ENCODE measurements around the gene WWOX. TPM values are rescaled to one million over a fixed set of nuclear protein-coding genes. Genes with fewer than 3 reads are reported as not detected.

Gene WWOX
- total RNA-seq, 1 experiment from 2014 or later: 28.3 TPM

GRCh38 chr16:78962457-78962929, 863.0 kb downstream of the WWOX start:
- DNase-seq (no peak), ATAC-seq (no peak)
- Histone ChIP-seq H3K9me3 (ENCODE audit: low read length) (no peaks in the 10 kb centered on the region), H3K4me1 (ENCODE audit: insufficient read depth, low read length) (no peaks in the 10 kb centered on the region), H3K4me2 (ENCODE audit: low read length) (no peak overlapping the region), H3K4me3 (ENCODE audit: low read length) (no peak overlapping the region), H2AFZ (ENCODE audit: low read length) (no peak overlapping the region), H3K36me3 (ENCODE audit: low read depth, low read length) (no peaks in the 10 kb centered on the region), H3K79me2 (ENCODE audit: low read length) (no peaks in the 10 kb centered on the region), H3K27ac (ENCODE audit: low read length) (no peak overlapping the region), H3K9ac (ENCODE audit: low read length) (no peak overlapping the region), H3K9me2 (replicated peaks; ENCODE audit: low read length) (no peaks in the 10 kb centered on the region), H3F3A (ENCODE audit: low read length, unreplicated experiment) (no peaks in the 10 kb centered on the region), H3K27me3 (ENCODE audit: low read length) (no peaks in the 10 kb centered on the region), H4K20me1 (ENCODE audit: low read length) (no peaks in the 10 kb centered on the region)
- ChIA-PET POLR2A (ENCODE audit: unreplicated experiment) (no interaction called here), CTCF (no interaction called here)
- no TSS peak for BruUV-seq (replicated peaks)
- TF ChIP-seq CTCF (conservative IDR thresholded peaks at IDR 0.05; ENCODE audit: low read depth, low read length) (no peak), EZH2phosphoT487 (IDR thresholded peaks at IDR 0.05; ENCODE audit: borderline replicate concordance, low read length) (no peak), EZH2 (IDR thresholded peaks at IDR 0.05; ENCODE audit: low read length, unreplicated experiment) (no peak)
- intact Hi-C loops (cut with micrococcal nuclease): no loop called here

GRCh38 chr16:78967948-78968347, 868.5 kb downstream of the WWOX start:
- H3K79me2 ChIP-seq (ENCODE audit: low read length): no peaks in the 10 kb centered on the region
- no peaks in the 10 kb centered on the region for H3F3A ChIP-seq (ENCODE audit: low read length, unreplicated experiment)
- ATAC-seq (no peak), DNase-seq (no peak)
- no TSS peak for BruUV-seq (replicated peaks)
- no peak overlapping the region for H3K27ac ChIP-seq (ENCODE audit: low read length)
- H4K20me1 ChIP-seq (ENCODE audit: low read length): no peaks in the 10 kb centered on the region
- ChIA-PET POLR2A (ENCODE audit: unreplicated experiment) (no interaction called here), CTCF (no interaction called here)
- intact Hi-C loops (cut with micrococcal nuclease): no loop called here
- H3K4me3 ChIP-seq (ENCODE audit: low read length): no peak overlapping the region
- no peak overlapping the region for H2AFZ ChIP-seq (ENCODE audit: low read length)
- no peaks in the 10 kb centered on the region for H3K27me3 ChIP-seq (ENCODE audit: low read length)
- no peak overlapping the region for H3K9ac ChIP-seq (ENCODE audit: low read length)
- H3K9me3 ChIP-seq (ENCODE audit: low read length): no peaks in the 10 kb centered on the region
- no peak overlapping the region for H3K4me2 ChIP-seq (ENCODE audit: low read length)
- TF ChIP-seq EZH2 (IDR thresholded peaks at IDR 0.05; ENCODE audit: low read length, unreplicated experiment) (no peak), EZH2phosphoT487 (IDR thresholded peaks at IDR 0.05; ENCODE audit: borderline replicate concordance, low read length) (no peak), CTCF (conservative IDR thresholded peaks at IDR 0.05; ENCODE audit: low read depth, low read length) (no peak)
- H3K9me2 ChIP-seq (replicated peaks; ENCODE audit: low read length): no peaks in the 10 kb centered on the region
- no peaks in the 10 kb centered on the region for H3K4me1 ChIP-seq (ENCODE audit: insufficient read depth, low read length)
- no peaks in the 10 kb centered on the region for H3K36me3 ChIP-seq (ENCODE audit: low read depth, low read length)

DNA sequence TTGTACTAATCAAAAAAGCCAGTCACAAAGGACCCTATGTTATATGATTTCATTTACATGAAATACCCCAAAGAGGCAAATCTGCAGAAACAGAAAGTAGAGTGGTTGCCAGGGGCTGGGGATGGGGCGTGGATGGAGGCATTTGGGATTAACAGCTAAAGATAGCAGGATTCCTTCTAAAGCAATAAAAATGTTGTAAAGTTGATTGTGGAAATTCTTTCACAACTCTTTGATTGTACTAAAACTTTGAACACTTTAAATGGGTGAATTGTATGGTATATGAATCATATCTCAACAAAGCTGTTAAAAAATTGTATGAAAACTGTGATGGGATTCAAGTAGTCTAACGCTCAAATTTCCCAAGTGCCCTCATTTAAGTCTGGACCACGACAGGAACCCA, 870.3 kb downstream of the WWOX start:
- H3K9ac ChIP-seq (ENCODE audit: low read length): no peak overlapping the region
- TF ChIP-seq EZH2 (IDR thresholded peaks at IDR 0.05; ENCODE audit: low read length, unreplicated experiment) (no peak), CTCF (conservative IDR thresholded peaks at IDR 0.05; ENCODE audit: low read depth, low read length) (no peak), EZH2phosphoT487 (IDR thresholded peaks at IDR 0.05; ENCODE audit: borderline replicate concordance, low read length) (no peak)
- no peaks in the 10 kb centered on the region for H3K79me2 ChIP-seq (ENCODE audit: low read length)
- no peaks in the 10 kb centered on the region for H3F3A ChIP-seq (ENCODE audit: low read length, unreplicated experiment)
- H3K36me3 ChIP-seq (ENCODE audit: low read depth, low read length): no peaks in the 10 kb centered on the region
- POLR2A ChIA-PET (ENCODE audit: unreplicated experiment): no interaction called here
- H3K4me2 ChIP-seq (ENCODE audit: low read length): no peak overlapping the region
- no peaks in the 10 kb centered on the region for H3K27me3 ChIP-seq (ENCODE audit: low read length)
- no peak overlapping the region for H3K4me3 ChIP-seq (ENCODE audit: low read length)
- intact Hi-C loops (cut with micrococcal nuclease): no loop called here
- no peaks in the 10 kb centered on the region for H4K20me1 ChIP-seq (ENCODE audit: low read length)
- no peaks in the 10 kb centered on the region for H3K9me3 ChIP-seq (ENCODE audit: low read length)
- H3K4me1 ChIP-seq (ENCODE audit: insufficient read depth, low read length): no peaks in the 10 kb centered on the region
- no peak for ATAC-seq
- DNase-seq: no peak
- CTCF ChIA-PET: no interaction called here
- H3K27ac ChIP-seq (ENCODE audit: low read length): no peak overlapping the region
- no peak overlapping the region for H2AFZ ChIP-seq (ENCODE audit: low read length)
- no TSS peak for BruUV-seq (replicated peaks)
- no peaks in the 10 kb centered on the region for H3K9me2 ChIP-seq (replicated peaks; ENCODE audit: low read length)
